Activated CD8-positive, alpha-beta memory T cell treated with anti-CD3 and anti-CD28 coated beads, Interleukin-2, amount 50 U/mL, for 48 hours (primary cell): ENCODE results near the gene GAS7.

ENCODE experiments used
- DNase-seq: peaks from one replicate; pipeline ENCODE4 v3.0.0-alpha.2; 2020

GAS7 gene

DNA sequence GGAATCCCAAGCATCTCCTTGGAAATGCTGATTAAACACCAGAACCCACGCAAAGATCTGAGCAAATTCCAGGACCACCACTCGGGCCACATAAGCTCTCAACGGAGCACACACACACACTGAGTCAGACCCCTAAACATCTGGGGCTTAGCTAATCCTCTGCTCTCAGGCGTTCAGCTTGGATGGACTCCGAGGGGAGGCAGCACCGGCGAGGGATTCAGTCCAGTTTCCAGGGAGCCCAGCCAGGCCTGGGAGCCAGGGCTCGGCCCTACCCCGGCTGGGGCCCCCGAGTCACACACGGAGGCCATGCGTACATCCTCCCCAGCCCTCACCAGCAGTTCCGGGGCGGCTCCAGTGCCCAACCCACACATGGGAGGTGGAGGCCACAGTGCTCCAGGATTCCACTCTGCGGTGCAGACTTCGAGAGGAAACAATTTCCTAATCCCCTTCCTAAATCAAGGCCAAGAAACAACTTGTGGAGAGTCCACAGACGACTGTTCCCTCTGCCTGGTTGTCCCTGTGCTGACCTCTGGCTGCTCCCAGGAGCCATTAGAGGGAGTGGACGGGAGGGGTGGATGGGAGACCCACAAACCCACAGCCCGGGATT lies 70.5 kb downstream of the GAS7 start:
- no peak for DNase-seq

DNA sequence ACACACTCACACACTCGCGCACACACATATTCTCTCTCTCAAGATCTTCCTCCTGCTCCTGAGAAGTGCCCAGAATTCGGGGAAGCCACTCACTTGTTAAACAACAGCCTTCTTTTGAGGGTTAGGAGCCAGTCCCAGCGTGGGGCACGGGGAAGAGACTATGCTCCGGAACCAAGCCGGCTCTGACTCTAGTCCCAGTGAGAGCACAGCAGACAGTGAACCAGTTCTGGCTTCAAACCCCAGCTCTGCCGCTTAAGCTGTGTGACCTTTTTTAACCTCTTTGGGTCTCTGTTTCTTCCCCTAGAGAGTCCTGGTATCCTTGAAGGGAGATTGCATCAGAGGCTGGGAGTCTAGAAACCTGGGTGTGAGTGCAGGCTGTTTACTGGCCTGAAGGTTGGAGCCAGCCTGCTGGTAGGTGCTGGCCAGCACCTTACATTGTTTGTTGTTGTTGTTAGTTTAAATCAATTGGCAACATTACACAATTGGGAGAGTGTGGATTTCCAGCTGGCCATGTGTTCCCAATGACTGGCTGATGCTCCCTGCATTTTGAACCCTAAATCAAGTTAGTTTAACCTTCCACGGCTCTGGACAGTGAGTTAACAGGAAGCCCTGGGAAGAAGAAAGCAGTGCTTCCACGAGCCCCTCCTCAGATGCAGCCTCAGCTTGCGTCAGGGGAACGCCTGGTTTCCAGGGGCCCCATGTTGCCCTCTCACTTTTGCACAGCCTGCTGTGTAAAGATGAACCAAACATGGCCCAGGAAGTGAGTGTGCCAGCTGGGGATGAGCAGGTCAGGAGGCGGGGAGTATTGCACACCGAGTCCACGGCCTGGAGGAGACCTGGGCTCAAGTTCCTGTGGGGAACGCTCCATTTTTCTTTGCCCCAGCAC lies 71.5 kb downstream of the GAS7 start:
- DNase-seq: no peak

- no peak for DNase-seq
These were observed 72.2 kb downstream of the GAS7 start for GRCh38 chr17:10126276-10126615.

DNA sequence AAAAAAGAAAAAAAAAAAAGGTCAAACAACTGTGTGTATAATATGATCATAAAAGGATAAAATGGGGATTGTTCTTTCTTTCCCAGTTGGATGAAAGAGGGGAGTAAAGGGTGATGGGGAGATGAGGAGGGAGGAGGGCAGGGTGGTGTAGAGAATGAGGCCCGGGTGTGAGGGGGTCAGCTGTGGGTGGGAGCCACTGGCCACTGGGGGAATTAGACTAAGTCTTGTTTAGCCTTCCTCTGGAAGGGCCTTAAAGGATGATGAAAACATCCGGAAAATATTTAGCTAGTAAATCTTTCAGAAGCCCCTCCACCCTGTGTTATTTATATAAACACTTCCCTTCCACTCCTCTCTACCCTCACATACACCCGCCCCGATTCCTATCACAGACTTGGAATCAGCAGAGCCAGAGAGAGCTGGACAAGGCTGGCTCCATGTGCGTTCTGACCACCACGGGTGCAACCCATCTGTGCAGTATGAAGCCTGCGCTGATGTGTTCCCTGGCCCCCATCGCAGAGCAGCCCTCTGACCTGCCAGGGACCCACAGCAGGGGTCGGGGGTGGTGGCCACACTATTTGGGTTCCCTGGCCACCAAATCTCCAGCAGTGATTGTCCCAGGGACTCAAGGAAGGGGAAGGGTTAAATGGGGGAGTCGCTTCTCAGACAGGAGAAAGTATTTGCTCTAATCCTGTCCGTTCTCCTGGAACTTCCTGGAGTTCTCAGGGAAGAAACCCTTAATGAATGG lies 72.7 kb downstream of the GAS7 start:
- no peak for DNase-seq

- DNase-seq: no peak
These were observed 75.3 kb downstream of the GAS7 start for GRCh38 chr17:10123093-10123492.

- DNase-seq: no peak
These were observed 76.3 kb downstream of the GAS7 start for GRCh38 chr17:10121971-10122707.

DNA sequence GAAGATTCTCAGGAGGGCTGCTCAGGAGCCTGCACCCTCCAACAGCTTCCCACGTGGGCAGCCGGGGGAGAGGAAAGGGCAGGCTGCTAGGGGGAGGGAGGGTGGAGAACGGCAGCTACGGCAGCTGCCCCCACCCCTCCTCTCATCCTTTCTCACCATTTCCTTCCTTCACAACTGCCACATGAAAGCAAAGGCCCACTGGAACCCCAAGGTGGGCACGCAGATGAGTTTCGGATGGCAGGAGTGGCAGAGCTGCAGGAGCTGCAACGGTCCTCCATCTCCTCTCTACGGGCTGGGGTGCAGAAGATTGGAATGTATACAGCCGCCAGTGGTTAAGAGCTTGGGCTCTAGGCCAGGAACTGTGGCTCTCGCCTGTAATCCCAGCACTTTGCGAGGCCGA lies 77.7 kb downstream of the GAS7 start:
- DNase-seq: no peak

DNA sequence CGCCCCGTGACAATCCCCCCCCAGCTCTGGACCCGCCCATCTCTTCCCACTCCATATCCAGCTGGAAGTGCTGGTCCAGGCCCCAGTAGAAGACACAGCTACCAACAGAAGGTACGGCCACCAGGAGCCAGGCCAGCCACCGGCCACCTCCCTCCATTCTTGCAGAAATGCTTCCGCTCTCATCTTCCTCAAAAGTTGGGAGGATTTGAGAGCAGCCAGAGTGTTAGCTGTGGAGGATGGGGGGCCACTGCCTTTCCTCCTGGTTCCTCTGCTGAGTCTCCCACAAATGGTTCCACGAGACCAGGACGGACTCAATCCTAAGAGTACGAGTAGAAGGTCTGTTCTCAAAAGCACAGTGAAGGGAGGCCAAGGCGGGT lies 78.3 kb downstream of the GAS7 start:
- no peak for DNase-seq

GRCh38 chr17:10119203-10120108 lies 79.0 kb downstream of the GAS7 start:
- DNase-seq: no peak

- DNase-seq: no peak
These were observed 79.6 kb downstream of the GAS7 start for GRCh38 chr17:10118788-10119130.

DNA sequence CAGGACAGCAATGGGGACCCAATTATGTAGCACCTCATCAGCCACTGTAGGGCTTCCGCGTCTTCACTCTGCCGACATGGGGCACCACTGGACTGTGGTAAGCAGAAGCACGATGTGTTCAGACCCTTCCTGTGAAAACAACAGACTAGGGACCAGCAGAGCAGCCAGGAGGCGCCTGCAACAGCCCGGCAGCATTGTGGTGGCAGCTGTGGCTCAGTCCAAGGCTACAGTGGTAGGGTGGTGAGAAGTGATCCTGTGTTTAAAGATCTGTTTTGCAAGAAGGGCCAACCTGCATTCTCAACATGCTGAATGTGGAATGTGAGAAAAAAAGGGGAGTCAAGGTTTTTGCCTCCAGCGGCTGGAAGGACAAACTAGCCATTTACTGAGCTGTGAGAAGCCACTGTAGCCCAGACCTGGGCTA lies 80.8 kb downstream of the GAS7 start:
- no peak for DNase-seq

- DNase-seq: no peak
These were observed 81.5 kb downstream of the GAS7 start for GRCh38 chr17:10116753-10117420.

DNA sequence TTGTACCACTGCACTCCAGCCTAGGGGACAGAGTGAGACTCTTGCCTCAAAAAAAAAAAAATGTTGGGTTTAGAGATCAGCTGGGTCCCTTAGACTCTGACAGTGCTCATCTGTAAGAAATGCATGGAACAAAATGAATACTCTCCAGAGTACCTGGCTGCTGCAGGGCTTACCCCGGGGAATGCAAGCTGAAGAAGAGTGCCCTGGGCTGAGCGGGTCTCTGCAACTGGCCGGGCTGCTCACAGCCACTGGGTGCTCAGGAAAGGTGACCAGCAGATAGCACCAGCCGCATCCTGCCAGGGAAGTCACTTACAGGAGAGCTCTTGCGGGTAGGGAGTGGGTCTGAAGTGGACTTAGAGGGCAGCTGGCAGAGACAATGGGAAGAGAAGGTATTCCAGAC lies 82.1 kb downstream of the GAS7 start:
- DNase-seq: no peak

GRCh38 chr17:10115536-10115932 lies 82.9 kb downstream of the GAS7 start:
- DNase-seq: no peak

GRCh38 chr17:10114931-10115535 lies 83.4 kb downstream of the GAS7 start:
- DNase-seq: peak; percentile 76

DNA sequence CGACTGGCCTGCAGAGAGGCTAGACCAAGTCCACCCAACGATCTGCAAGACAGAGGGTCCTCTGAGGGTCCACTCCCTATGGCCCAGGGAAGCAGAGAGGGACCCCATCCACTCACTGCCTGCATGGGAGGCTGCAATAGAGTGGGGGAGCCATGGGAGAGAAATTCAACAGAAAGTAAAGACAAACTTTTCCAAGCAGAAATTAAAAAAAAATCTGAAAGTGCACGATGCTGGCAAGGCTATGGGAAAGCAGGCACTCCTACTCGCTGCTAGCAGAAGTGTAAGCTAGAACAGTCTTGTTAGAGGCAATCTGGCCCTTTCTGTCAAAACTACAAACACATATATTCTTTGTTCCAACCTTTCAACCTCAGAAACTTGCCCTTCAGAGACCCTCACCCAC lies 85.4 kb downstream of the GAS7 start:
- DNase-seq: no peak

DNA sequence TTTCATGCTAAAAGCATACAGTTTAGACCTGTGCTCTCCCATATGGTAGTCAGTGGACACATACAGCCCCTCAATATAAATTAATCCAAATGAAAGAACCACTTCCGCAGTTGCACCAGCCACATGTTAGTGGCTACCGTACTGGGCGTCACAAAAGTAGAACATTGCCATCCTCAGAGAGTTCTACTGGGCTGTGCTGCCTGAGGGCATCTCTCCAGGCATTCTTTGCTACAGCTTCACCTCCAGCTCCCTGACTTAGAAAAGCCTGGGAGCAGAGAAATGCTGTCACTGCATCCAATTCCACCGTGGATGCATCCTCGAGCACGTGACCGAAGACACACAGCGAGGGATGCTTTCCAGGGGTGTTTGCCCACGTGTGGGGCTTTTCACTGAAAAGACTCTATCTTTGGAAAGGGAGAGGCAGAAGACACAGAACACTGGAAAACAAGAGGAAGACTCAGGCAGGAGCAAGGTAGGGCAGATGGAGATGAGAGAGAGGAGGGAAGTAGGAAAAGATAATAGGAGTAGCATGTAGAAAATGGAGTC lies 86.4 kb downstream of the GAS7 start:
- DNase-seq: no peak

- no peak for DNase-seq
These were observed 89.3 kb downstream of the GAS7 start for GRCh38 chr17:10109146-10109545.

DNA sequence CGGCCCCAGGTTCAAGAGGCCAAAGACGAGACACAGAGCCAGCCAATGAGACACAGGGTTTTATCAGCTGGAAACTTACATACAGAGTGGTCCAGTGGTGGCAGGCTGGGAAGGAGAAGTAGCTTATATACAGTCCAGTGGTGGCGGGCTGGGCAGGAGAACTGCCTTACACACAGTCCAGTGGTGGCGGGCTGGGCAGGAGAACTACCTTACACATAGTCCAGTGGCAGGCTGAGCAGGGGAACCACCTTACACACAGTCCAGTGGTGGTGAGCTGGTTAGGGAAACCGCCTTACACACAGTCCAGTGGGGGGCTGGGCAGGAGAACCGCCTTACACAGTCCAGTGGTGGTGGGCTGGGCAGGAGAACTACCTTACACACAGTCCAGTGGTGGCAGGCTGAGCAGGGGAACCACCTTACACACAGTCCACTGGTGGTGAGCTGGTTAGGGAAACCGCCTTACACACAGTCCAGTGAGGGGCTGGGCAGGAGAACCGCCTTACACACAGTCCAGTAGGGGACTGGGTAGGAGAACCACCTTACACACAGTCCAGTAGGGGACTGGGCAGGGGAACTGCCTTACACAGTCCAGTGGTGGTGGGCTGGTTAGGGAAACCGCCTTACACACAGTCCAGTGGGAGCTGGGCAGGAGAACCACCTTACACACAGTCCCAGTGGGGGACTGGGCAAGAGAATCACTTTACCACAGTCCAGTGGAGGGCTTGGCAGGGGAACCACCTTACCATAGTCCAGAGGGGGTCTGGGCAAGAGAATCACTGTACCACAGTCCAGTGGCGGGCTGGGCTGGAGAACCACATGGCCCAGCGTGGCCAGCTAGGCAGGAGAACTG lies 90.9 kb downstream of the GAS7 start:
- DNase-seq: no peak

- no peak for DNase-seq
These were observed 92.3 kb downstream of the GAS7 start for GRCh38 chr17:10106067-10106466.
